H9 (cell line): ENCODE results near the gene YKT6. TPM values are rescaled to one million over a fixed set of nuclear protein-coding genes. Genes with fewer than 3 reads are reported as not detected.

Source experiments
- DNase-seq: peaks from one replicate; pipeline ENCODE4 v3.0.0-alpha.2; 2017
- H2AFZ ChIP-seq: one replicate; pipeline ENCODE4 v1.6.1; 2013; ENCODE audit warnings: mild to moderate bottlenecking, low read length, control low read depth, moderate library complexity
- H2AK5ac ChIP-seq: 2 replicates; pipeline ENCODE4 v1.6.1; 2013; ENCODE audit warnings: low read length, control low read depth, mixed read lengths; ENCODE audit not compliant: insufficient read length
- H2BK120ac ChIP-seq: one replicate; pipeline ENCODE4 v1.6.1; 2013; ENCODE audit warnings: low read depth, mild to moderate bottlenecking, low read length, control low read depth, inconsistent platforms; ENCODE audit not compliant: poor library complexity, severe bottlenecking
- H2BK12ac ChIP-seq: 2 replicates; pipeline ENCODE4 v1.6.1; 2013; ENCODE audit warnings: low read length, control low read depth, mixed read lengths, low read depth; ENCODE audit not compliant: insufficient read length
- H2BK15ac ChIP-seq: 2 replicates; pipeline ENCODE4 v1.6.1; 2013; ENCODE audit warnings: low read depth, low read length, control low read depth
- H2BK20ac ChIP-seq: one replicate; pipeline ENCODE4 v1.6.1; 2013; ENCODE audit warnings: low read depth, mild to moderate bottlenecking, low read length, control low read depth, inconsistent platforms; ENCODE audit not compliant: poor library complexity, severe bottlenecking
- H2BK5ac ChIP-seq: 2 replicates; pipeline ENCODE4 v1.6.1; 2013; ENCODE audit warnings: low read length, control low read depth, mixed read lengths; ENCODE audit not compliant: insufficient read length
- H3K14ac ChIP-seq: 2 replicates; pipeline ENCODE4 v1.6.1; 2013; ENCODE audit warnings: low read length, control low read depth; ENCODE audit not compliant: insufficient read depth
- H3K18ac ChIP-seq: 2 replicates; pipeline ENCODE4 v1.6.1; 2013; ENCODE audit warnings: low read depth, mild to moderate bottlenecking, mixed read lengths, low read length, control low read depth; ENCODE audit not compliant: insufficient read length
- H3K23ac ChIP-seq: 2 replicates; pipeline ENCODE4 v1.6.1; 2013; ENCODE audit warnings: low read length, control low read depth, mixed read lengths, low read depth; ENCODE audit not compliant: insufficient read length
- H3K23me2 ChIP-seq: 2 replicates; pipeline ENCODE4 v1.6.1; 2013; ENCODE audit warnings: low read depth, mild to moderate bottlenecking, mixed read lengths, low read length, control low read depth; ENCODE audit not compliant: insufficient read length, poor library complexity, severe bottlenecking
- H3K27ac ChIP-seq: 2 replicates; pipeline ENCODE4 v1.5.1; 2013; ENCODE audit warnings: low read length, control low read depth, mixed read lengths, low read depth; ENCODE audit not compliant: insufficient read length
- H3K27me3 ChIP-seq: 2 replicates; pipeline ENCODE4 v1.6.1; 2013; ENCODE audit warnings: low read length, control low read depth, inconsistent platforms; ENCODE audit not compliant: insufficient read depth
- H3K4ac ChIP-seq: 2 replicates; pipeline ENCODE4 v1.6.1; 2013; ENCODE audit warnings: low read depth, mild to moderate bottlenecking, control low read depth, inconsistent platforms, low read length, moderate library complexity
- H3K4me1 ChIP-seq: 2 replicates; pipeline ENCODE4 v1.6.1; 2013; ENCODE audit warnings: low read length, control low read depth, inconsistent platforms; ENCODE audit not compliant: insufficient read depth
- H3K4me2 ChIP-seq: 2 replicates; pipeline ENCODE4 v1.6.1; 2013; ENCODE audit warnings: low read length, control low read depth, mixed read lengths; ENCODE audit not compliant: insufficient read length, insufficient read depth
- H3K56ac ChIP-seq: 2 replicates; pipeline ENCODE4 v1.6.1; 2013; ENCODE audit warnings: low read depth, mild to moderate bottlenecking, mixed read lengths, low read length, control low read depth; ENCODE audit not compliant: insufficient read length
- H3K79me1 ChIP-seq: 2 replicates; pipeline ENCODE4 v1.6.1; 2013; ENCODE audit warnings: low read depth, mild to moderate bottlenecking, moderate library complexity, low read length, control low read depth, inconsistent platforms; ENCODE audit not compliant: insufficient read depth, poor library complexity, severe bottlenecking
- H3K79me2 ChIP-seq: 2 replicates; pipeline ENCODE4 v1.6.1; 2013; ENCODE audit warnings: low read length, control low read depth, inconsistent platforms; ENCODE audit not compliant: insufficient read depth
- H3K9ac ChIP-seq: 2 replicates; pipeline ENCODE4 v1.6.1; 2013; ENCODE audit warnings: low read length, control low read depth, mixed read lengths; ENCODE audit not compliant: insufficient read length; ENCODE audit errors: extremely low read depth
- H3K9me3 ChIP-seq: one replicate; pipeline ENCODE4 v1.6.1; 2013; ENCODE audit warnings: low read depth, low read length, inconsistent platforms; ENCODE audit not compliant: control insufficient read depth
- H3T11ph ChIP-seq: one replicate; pipeline ENCODE4 v1.6.1; 2013; ENCODE audit warnings: mild to moderate bottlenecking, low read length, control low read depth, inconsistent platforms
- H4K20me1 ChIP-seq: one replicate; pipeline ENCODE4 v1.6.1; 2013; ENCODE audit not compliant: control insufficient read depth, insufficient read length, insufficient read depth
- H4K5ac ChIP-seq: 2 replicates; pipeline ENCODE4 v1.6.1; 2013; ENCODE audit warnings: low read depth, mild to moderate bottlenecking, mixed read lengths, low read length, control low read depth; ENCODE audit not compliant: insufficient read length
- H4K8ac ChIP-seq: replicated peaks from 2 replicates; pipeline ENCODE4 v1.6.1; 2013; ENCODE audit warnings: low read length, control low read depth, mixed read lengths, low read depth; ENCODE audit not compliant: insufficient read length
- H4K91ac ChIP-seq: 2 replicates; pipeline ENCODE4 v1.6.1; 2013; ENCODE audit warnings: low read depth, mild to moderate bottlenecking, moderate library complexity, mixed read lengths, low read length, control low read depth; ENCODE audit not compliant: insufficient read length
- H3K27ac Mint-ChIP-seq, 3 experiments: 2 replicates in 2 of 3; 3 replicates in 1 of 3; pipeline ENCODE4 v1.8.0; 2020 to 2021; ENCODE audit warnings: mixed read lengths in 3 of 3, mild to moderate bottlenecking in 1 of 3, moderate library complexity in 1 of 3
- H3K27me3 Mint-ChIP-seq: 2 replicates; pipeline ENCODE4 v1.8.0; 2021; ENCODE audit warnings: low read depth, mild to moderate bottlenecking, moderate library complexity, mixed read lengths
- H3K36me3 Mint-ChIP-seq, 3 experiments: 2 replicates in 2 of 3; 3 replicates in 1 of 3; pipeline ENCODE4 v1.8.0; 2020 to 2021; ENCODE audit warnings: low read depth in 3 of 3, mixed read lengths in 3 of 3; ENCODE audit not compliant: insufficient read depth in 1 of 3
- H3K4me1 Mint-ChIP-seq, 2 experiments: 2 replicates each; pipeline ENCODE4 v1.8.0; 2020; ENCODE audit warnings: mixed read lengths in 2 of 2
- H3K4me3 Mint-ChIP-seq, 2 experiments: 2 replicates in 1 of 2; 3 replicates in 1 of 2; pipeline ENCODE4 v1.8.0; 2020 to 2021; ENCODE audit warnings: mild to moderate bottlenecking in 2 of 2, mixed read lengths in 2 of 2, moderate library complexity in 1 of 2
- H3K9me3 Mint-ChIP-seq, 2 experiments: 2 replicates in 1 of 2; 3 replicates in 1 of 2; pipeline ENCODE4 v1.8.0; 2020; ENCODE audit warnings: mild to moderate bottlenecking in 2 of 2, mixed read lengths in 2 of 2, moderate library complexity in 1 of 2
- WGBS: extraction: QIAGEN DNeasy Blood & Tissue Kit; methylation state at CpG from one replicate; pipeline ENCODE4 v1.1.7; 2013; ENCODE audit warnings: missing lambda C conversion rate, low lambda C conversion rate, mixed read lengths; ENCODE audit not compliant: insufficient read length; ENCODE audit errors: extremely low coverage; 5-methylcytosine and 5-hydroxymethylcytosine counted together
- total RNA-seq: library from RNA; stranded (reverse); gene quantifications from 2 replicates; pipeline ENCODE4 v1.2.1, GENCODE V29; 2021
- TF ChIP-seq, protein P1 (sequence below): fragments of 200-600 bp; sonication (generic); conservative IDR thresholded peaks from 3 replicates; pipeline ENCODE4 v1.8.0; 2021; ENCODE audit warnings: antibody characterized with exemption, mild to moderate bottlenecking

Gene YKT6
- total RNA-seq, 1 experiment from 2014 or later = 104 TPM

GRCh38 chr7:44194562-44195145 is 6.1 kb upstream of the YKT6 start:
- no peaks in the 10 kb centered on the region for H3K23me2 ChIP-seq
- Mint-ChIP-seq H3K4me3 (no peak overlapping the region), H3K27ac (no peak overlapping the region; a peak in 1 of 7 replicates), H3K9me3 (peaks cover 0 to 2% of the 10 kb centered on the region in 2 experiments; a peak in 1 of 5 replicates), H3K27me3 (peaks cover 22% of the 10 kb centered on the region), H3K4me1 (peaks cover 0 to 2% of the 10 kb centered on the region in 2 experiments; a peak in 2 of 4 replicates), H3K36me3 (no peaks in the 10 kb centered on the region)
- TF ChIP-seq, protein P1, sequence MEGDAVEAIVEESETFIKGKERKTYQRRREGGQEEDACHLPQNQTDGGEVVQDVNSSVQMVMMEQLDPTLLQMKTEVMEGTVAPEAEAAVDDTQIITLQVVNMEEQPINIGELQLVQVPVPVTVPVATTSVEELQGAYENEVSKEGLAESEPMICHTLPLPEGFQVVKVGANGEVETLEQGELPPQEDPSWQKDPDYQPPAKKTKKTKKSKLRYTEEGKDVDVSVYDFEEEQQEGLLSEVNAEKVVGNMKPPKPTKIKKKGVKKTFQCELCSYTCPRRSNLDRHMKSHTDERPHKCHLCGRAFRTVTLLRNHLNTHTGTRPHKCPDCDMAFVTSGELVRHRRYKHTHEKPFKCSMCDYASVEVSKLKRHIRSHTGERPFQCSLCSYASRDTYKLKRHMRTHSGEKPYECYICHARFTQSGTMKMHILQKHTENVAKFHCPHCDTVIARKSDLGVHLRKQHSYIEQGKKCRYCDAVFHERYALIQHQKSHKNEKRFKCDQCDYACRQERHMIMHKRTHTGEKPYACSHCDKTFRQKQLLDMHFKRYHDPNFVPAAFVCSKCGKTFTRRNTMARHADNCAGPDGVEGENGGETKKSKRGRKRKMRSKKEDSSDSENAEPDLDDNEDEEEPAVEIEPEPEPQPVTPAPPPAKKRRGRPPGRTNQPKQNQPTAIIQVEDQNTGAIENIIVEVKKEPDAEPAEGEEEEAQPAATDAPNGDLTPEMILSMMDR = no peak
- H3K79me2 ChIP-seq = no peaks in the 10 kb centered on the region
- H4K20me1 ChIP-seq = no peaks in the 10 kb centered on the region
- H2BK12ac ChIP-seq = no peak overlapping the region
- no peak overlapping the region for H3K18ac ChIP-seq
- H3K27ac ChIP-seq = no peak overlapping the region
- no CpG with 5 or more reads among the region's 3 CpGs for WGBS
- no peaks in the 10 kb centered on the region for H3K4me1 ChIP-seq
- no peak overlapping the region for H3K4me2 ChIP-seq
- H3K14ac ChIP-seq = no peak overlapping the region
- H2BK5ac ChIP-seq = no peak overlapping the region
- DNase-seq = no peak
- no peak overlapping the region for H3K4ac ChIP-seq
- no peak overlapping the region for H4K5ac ChIP-seq
- no peaks in the 10 kb centered on the region for H3K9me3 ChIP-seq
- no peak overlapping the region for H3K9ac ChIP-seq
- no peak overlapping the region for H2AK5ac ChIP-seq
- no peak overlapping the region for H3K56ac ChIP-seq
- H2BK20ac ChIP-seq = no peak overlapping the region
- no peak overlapping the region for H4K8ac ChIP-seq
- H4K91ac ChIP-seq = no peak overlapping the region
- no peak overlapping the region for H3K23ac ChIP-seq
- H2BK120ac ChIP-seq = no peak overlapping the region
- H3T11ph ChIP-seq = no peak overlapping the region
- H3K79me1 ChIP-seq = no peaks in the 10 kb centered on the region
- no peak overlapping the region for H2BK15ac ChIP-seq
- H3K27me3 ChIP-seq = 0 out of 2 replicates have a peak, but pooled peaks cover 2% of the 10 kb centered on the region
- H2AFZ ChIP-seq = no peak overlapping the region
